HG02938 (cell line): ENCODE results near the gene LSM14A.
"Not testable (repeated sequence)": the region's sequence is repeated elsewhere in the genome, so short reads cannot be mapped to it uniquely, and the experiment has no call there.

ENCODE experiments used
- ATAC-seq: cut with Tn5 transposase; IDR thresholded peaks from one replicate; pipeline ENCODE4 v1.9.1; 2021; ENCODE audit warnings: mild to moderate bottlenecking, moderate library complexity; ENCODE audit not compliant: unreplicated experiment

The LSM14A gene

DNA sequence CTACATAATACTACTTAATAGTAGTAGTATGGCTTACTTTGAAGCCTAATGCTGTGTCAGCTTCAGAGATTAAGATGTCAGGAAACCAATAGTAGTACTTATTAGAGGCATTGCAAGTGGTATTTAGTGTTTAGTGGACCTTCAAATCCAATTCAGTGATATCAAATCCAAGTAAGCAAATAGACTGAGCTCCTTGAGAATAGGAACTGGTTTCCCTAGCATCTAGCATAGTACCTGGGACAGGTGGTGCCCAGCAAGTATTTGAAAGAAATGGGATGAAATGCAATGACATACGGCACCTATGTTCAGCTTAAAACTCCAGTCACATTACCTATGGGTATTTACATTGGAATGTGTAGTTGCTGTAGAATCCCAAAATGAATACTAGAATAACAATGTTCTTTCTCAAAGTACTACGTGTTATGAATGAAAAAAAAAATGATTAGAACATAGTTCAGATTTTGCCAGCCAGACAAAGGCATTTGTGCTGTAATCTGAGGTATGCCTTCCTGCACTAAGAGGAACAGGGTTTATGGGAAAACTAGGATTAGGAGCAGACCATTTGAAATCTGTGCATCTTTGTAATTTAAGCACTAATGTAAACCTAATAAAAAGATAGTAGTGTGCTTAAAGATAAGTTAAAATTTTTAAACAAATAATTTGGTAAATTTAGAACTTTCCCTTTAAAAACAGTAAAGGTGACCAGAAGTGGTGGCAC lies 17.1 kb downstream of the LSM14A start:
- ATAC-seq: no peak

DNA sequence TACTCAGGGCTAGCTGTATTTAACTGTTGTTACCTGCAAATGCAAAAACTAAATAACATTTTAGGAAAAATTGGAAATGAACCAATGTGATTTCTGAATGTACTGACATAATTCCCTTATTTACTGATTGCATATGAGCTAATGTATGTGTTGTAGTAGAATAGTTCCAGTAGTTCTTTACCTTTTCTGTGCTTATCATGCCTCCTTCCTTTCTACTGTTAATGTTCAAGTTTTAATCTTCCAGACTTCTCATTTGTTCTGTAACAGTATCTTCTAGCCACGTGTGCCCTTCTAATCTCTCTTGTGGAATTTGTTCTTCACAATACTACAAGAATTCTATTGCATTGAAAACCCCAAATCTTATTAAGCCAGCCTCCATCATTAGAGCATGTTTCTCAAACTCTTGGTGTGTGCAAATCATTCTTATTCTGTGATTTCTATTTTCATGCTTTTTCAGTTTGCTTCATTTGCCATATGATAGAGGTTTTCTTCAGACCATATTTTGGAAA lies 17.7 kb downstream of the LSM14A start:
- no peak for ATAC-seq

DNA sequence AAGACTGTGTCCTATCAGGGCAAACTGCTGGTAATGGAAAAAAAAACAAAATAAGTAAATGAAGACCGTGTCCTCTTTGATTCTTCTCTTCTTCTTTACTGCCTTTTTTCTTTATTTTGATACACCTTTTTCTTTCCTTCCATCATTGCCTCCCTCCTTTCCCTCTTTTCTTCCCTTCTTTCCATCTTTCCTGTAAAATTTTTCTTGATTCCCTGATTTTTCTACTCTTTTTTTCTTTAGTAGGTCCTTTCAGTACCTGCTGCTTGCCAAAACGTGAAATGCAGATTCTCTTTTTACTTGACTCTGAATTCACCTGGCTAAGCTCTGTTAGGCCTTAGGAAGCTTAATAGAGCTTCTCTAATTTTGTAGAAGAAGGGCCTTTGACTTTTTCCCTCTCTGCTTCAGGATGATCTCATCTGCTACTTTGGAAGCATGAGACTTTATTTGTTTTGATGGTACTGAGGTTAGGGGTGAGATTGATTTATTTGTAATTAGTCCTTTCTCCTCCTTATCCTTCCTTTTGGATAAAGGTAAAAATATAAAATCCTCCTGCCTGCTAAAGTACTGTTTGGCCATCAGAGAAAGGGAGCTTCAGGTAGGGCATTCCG lies 19.2 kb downstream of the LSM14A start:
- no peak for ATAC-seq

DNA sequence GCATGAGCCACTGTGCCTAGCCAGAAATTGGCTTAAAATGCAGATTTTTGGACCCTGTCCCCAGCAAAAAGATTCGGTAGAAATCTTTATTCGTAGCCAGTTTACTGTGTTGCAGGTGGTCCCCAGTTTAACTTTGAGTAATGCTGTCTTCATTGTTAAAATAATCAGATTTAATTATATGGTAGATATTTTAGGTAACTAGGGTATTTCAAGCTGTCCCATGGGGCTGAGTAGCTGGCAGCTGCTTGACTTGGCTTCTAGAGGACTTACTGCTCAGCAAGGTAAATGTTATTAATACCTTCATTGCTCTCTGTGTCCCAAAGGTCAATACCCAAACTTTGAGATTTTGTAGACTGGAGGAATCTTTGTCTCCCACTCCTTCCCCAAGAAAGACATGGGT lies 21.1 kb downstream of the LSM14A start:
- no peak for ATAC-seq

DNA sequence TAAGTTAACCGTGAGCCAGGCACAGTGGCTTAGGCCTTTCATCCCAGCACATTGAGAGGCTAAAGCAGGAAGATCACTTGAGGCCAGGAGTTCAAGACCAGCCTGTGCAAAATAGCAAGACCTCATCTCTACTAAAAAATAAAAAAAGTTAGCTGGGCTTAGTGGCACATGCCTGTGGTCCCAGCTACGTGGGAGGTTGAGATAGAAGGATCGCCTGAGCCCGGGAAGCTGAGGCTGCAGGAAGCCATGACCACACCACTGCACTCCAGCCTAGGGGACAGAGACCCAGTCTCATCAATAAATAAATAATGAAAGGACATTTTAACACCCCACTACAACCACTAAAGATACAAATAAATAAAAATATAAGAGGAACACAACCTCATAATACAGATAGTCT lies 21.6 kb downstream of the LSM14A start:
- ATAC-seq: no peak

DNA sequence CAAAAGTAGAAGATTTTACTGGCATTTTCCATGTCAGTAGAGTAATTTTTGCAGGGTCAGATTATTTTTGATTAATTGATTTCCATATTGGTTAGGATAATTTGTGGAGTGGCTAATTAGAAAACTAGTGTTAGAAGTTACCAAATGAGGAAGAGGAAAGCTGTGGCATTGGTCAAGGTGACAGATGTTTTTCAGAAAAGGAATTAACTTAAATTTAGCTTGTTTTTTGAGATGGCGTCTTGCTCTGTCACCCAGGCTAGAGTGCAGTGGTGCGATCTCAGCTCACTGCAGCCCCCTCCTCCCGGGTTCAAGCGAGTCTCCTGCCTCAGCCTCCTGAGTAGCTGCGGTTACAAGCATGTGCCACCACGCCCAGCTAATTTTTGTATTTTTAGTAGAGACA lies 28.8 kb downstream of the LSM14A start:
- ATAC-seq: no peak

DNA sequence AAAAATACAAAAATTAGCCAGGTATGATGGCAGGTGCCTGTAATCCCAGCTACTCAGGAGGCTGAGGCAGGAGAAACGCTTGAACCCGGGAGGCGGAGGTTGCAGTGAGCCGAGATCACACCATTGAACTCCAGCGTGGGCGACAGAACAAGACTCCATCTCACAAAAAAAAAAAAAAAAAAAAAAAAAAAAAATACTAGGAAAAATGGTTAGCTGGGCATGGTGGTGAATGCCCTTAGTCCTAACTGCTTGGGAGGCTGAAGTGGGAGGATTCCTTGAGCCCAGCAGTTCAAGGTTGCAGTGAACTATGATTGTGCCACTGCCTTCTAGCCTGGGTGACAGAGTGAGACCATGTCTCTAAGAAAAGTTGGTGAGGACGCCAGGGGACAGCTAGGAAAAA lies 33.0 kb downstream of the LSM14A start:
- not testable (repeated sequence) for ATAC-seq

DNA sequence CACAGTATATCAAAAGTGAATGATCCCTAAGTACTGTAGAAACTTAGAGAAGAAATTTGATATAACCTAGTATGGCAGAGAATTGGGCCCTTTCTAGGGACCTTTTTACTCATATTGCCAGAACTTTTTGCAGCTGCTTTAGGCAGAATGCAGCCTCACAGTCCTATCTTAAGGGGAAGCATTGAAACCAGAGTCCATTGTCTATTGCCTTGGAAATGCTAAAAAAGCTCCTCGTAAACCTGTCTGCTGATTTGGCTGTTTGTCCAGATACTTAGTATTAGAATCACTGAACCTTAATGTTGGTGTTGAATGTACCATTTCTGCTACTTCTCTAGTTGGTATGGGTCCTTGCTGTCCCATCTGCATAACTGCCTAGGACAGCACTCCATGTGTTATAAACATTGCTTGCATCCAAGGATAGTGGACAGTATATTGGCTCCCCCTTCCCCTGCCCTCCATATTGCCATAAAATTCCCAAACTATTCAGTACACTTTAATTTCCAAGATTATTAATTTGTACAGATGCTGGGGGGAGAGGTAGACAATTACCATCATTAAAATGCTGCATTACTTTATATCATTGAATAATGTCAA lies 36.1 kb downstream of the LSM14A start:
- no peak for ATAC-seq

DNA sequence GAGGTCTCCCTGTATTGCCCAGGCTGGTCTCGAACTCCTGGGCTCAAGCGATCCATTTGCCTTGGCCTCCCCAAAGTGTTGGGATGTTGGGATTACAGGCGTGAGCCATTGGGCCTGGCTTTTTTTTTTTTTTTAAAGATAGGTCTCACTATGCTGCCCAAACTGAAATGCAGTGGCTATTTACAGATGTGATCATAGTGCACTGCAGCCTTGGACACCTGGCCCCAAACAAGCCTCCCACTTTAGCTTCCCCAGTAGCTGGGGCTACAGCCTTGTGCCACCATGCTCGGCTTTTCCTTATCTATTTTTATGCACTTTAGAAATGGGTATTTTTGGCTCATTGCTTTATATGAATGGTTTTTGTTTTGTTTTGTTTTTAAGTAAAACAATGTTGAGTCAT lies 37.4 kb downstream of the LSM14A start:
- no peak for ATAC-seq

DNA sequence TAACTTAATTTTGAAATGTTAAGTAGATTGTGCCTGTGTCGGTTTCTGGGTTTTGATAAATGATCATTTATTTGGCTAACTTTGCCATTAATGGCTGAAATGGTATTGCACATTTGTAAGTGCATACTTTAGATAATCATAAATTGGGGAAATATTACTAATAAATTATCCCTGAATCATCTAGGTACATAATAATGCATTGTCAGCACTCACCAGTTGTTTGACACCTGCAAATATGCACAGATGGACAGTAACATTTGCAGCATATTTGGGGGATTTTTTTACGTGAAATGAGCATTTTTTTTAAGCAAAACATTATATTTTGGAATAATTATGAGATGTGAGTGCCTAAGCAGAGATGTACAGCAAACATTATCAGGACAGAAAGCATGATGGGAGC lies 41.0 kb downstream of the LSM14A start:
- ATAC-seq: no peak

DNA sequence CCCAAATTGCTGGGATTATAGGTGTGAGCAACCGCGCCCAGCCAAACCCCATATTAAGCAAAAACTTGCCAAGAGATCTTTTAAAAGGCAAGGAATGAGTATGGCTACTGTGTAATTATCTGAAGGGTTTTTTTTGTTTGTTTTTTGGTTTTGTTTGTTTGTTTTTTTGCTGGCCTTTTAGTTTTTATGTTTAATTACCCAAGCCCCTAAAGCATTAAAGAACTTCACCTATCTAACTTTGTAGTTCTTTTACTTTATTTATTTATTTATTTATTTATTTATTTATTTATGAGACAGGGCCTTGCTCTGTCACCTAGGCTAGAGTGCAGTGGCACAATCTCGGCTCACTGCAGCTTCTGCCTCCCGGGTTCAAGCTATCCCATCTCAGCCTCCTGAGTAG lies 41.7 kb downstream of the LSM14A start:
- no peak for ATAC-seq

DNA sequence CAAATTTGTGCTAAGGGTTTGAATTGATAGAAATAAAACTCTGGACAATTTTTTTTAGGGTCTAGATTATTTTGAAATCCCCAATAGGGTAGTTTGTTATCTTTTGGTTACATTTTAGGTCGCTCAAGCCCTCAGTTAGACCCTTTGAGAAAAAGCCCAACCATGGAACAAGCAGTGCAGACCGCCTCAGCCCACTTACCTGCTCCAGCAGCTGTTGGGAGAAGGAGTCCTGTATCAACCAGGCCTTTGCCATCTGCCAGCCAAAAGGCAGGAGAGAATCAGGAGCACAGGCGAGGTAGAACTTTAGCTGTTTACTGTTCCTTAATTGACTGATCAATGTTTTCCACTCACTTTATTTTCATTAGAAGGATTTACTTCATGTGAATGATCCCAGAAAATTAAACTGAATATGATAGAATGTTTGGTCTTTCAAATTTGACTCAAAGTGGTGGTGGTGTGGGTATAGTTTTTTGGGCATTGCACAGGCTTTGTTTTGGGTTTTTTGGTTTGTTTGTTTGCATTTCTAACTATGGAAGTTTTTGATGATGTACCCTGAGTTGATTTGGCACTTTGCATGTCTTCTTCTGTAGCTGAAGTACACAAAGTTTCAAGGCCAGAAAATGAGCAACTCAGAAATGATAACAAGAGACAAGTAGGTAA lies 42.8 kb downstream of the LSM14A start:
- ATAC-seq: no peak

DNA sequence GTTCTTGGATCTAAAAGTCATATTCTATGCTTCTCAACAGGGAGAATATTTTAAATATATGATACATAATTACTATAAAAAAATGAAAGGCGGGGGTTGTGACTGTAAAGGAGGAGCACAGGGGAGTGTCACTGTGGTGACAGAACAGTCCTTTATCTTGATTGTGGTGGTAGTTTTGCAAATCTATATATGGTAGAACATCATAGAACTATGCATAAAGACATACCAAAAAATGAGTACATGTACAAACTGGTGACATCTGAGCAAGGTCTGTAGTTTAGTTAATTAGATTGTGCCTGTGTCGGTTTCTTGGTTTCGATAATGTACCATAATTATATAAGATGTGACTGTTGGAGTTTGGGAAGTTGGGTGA lies 43.3 kb downstream of the LSM14A start:
- no peak for ATAC-seq

DNA sequence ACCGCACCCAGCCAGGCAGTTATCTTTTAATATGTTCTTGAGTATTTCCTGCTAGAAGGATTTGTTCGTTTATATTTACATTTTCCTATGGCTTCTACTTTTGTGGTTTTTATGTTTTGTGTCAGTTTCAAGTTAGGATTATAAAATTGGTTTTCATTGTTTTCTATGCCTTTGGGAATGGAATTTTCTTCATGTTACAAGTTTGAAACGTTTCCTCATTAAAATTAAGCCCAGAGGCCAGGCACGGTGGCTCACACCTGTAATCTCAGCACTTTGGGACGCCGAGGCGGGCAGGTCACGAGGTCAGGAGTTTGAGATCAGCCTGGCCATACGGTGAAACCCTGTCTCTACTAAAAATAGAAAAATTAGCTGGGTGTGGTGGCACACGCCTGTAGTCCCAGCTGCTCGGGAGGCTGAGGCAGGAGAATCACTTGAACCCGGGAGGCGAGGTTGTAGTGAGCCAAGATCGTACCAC lies 44.5 kb downstream of the LSM14A start:
- ATAC-seq: not testable (repeated sequence)

DNA sequence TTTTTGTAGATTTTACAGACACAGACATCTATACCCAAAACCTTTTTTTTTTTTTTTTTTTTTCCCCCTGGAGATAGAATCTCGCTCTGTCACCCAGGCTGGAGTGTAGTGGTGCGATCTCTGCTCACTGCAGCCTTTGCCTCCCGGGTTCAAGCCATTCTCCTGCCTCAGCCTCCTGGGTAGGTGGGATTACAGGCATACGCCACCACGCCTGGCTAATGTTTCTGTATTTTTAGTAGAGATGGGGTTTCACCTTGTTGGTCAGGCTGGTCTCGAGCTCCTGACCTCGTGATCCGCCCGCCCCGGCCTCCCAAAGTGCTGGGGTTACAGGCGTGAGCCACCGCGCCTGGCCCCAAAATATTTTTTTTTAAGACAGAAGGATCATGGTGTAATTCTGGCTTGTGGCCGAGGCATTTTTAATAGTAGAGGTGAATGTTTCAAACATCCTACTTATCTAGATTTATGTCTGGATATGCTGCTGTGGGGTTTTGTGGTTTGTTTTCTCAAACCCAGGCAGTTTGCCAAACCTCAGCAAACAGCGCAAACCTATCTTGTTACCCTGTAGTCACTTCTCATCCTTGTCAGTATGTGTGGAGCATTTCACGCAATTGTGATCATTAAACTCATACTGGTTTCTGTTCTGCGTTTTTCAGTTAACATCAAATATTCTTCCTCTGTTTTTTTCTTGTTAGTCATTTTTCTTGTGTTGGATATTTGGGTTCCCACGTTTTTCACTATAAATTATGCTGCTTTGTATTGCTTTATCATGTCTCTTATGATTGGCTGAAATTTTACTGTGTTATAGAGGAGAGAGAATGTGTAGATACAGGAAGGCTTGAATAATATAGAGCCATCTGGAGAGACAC lies 45.9 kb downstream of the LSM14A start:
- ATAC-seq: peak; percentile 62

DNA sequence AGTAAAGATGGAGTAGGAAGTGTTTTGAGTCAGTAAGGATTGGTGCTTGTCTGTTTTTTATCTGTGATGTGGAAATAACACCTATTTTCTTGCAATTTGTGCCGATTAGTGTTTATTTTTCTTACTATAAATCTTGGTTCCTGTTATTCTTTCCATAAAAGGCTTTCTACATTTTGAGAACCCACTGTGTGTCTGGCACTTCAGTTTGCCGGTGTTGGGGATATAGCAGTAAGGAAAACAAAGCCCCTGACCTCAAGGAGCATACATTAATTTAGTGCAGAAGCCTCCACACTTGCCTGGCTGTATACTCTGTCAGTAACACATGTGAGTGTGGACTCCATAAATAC lies 46.5 kb downstream of the LSM14A start:
- ATAC-seq: no peak

DNA sequence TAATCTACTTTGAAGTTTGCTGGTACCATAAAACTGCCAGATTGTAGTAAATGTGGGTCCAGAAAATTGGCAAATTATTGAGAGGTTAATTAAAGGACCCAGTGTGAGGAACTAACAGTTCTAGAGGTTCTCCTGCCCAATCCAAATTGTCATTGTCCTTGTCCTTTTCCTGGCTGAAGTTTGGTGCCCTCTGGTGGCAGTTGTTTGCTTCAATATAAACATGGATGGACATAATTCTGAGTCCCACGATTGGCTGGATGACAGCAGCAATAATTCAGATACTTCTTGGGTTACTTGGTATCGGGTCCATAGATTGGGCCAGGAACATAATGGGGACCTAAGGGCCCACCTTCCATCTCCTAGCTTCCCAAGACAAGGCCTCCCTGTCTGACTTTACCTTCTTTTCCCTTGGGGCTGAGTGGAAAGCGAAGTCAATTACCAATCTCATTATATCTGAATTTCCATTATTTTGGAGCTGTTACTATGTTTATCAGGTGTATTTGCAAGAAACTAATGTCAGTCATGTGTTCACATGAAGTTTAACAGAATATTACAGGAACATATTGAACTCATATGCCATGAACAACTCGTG lies 48.3 kb downstream of the LSM14A start:
- no peak for ATAC-seq

DNA sequence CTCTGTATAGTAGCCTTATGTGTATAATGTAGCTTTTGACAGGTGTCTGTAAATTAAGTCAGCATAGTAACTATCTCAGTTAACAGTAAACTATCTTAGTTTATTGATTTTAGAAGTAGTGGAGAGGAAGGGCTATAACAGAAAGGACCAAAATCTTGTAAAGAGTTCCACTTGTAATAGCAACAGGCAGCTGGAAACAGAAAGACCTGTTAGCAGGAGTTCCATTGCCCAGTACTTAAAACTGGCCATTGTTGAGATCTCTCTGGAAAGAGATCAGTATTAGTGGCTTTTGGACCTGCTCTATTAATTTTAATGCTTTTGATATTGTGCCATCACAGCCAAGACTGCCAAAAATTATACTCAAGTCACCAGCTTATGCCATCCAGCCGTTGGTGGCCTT lies 50.1 kb downstream of the LSM14A start:
- no peak for ATAC-seq

DNA sequence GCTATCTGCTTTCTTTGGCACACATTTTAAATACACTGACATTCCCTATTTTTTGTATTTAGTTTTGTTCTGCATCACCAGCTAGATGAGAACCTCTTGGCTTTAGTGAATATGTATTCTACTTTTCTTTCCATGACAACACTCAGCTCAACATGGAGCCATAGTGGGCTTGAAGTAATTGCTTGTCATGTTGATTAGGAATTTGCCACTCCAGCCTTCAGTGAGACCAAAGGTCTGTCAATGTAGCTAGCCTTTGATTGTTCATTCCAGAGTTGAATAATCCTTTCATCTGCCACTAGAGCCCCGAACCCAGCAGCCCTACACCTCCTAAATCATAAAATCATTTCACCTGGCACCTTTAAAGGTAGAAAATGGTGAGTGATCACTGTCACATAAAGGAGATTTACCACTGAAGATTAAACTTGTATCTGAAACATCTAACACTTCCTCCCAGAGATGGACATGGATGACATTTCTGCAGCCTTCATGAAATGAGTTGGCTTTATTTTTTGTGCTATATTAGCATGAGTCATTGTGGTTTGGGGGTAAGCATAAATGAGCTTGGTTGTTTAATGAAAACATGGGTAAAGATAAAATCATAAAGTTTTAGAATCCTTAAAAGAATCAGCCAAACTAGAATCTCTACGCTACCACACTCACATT lies 52.8 kb downstream of the LSM14A start:
- no peak for ATAC-seq

DNA sequence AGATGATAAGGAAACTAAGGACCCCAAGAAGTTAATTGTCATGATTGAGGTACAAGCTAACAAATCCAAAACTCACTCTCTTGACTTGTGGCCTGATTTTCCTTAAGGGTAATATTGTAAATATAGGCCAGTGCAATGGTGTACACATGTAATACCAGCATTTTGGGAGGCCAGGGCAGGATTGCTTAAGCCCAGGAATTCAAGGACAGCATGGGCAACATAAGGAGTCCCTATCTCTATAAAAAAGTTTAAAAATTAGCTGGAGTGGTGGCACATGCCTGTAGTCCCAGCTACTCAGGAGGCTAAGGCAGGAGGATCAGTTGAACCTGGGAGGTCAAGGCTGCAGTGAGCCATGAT lies 53.3 kb downstream of the LSM14A start:
- no peak for ATAC-seq
